Activated naive CD8-positive, alpha-beta T cell treated with anti-CD3 and anti-CD28 coated beads, Interleukin-2, amount 50 U/mL, for 24 hours (primary cell): ENCODE data around the gene SUPT5H.

Experiments
- ATAC-seq: fragments of 150-1000 bp; cut with Tn5 transposase; one replicate; pipeline ENCODE4 v1.10.0; 2021
- DNase-seq: peaks from one replicate; pipeline ENCODE4 v3.0.0; 2021
- H3K27ac Mint-ChIP-seq: one replicate; pipeline ENCODE4 v1.8.0; 2021; ENCODE audit warnings: mild to moderate bottlenecking, mixed read lengths
- H3K27me3 Mint-ChIP-seq: one replicate; pipeline ENCODE4 v1.8.0; 2021; ENCODE audit warnings: mixed read lengths
- H3K36me3 Mint-ChIP-seq: one replicate; pipeline ENCODE4 v1.8.0; 2021; ENCODE audit warnings: low read depth, mixed read lengths
- H3K4me1 Mint-ChIP-seq: one replicate; pipeline ENCODE4 v1.8.0; 2021; ENCODE audit warnings: mixed read lengths
- H3K4me3 Mint-ChIP-seq: one replicate; pipeline ENCODE4 v1.8.0; 2021; ENCODE audit warnings: mild to moderate bottlenecking, moderate library complexity, mixed read lengths
- H3K9me3 Mint-ChIP-seq: one replicate; pipeline ENCODE4 v1.8.0; 2021; ENCODE audit warnings: mixed read lengths

The SUPT5H gene

GRCh38 chr19:39406656-39407409 is 38.5 kb upstream of the SUPT5H start, which contains the start of gene ZFP36:
Gene ZFP36, plus strand, starts transcription at chr19:39406847. Its CDS starts 58 bp downstream, at chr19:39406905.
- DNase-seq (peak; percentile 88), ATAC-seq (peak; percentile 30)
- H3K9me3 Mint-ChIP-seq, result no peaks in the 10 kb centered on the region
- peak within 1 kb of the TSS; percentile 92 for H3K27ac Mint-ChIP-seq
- peaks cover 68% of the 10 kb centered on the region for H3K4me1 Mint-ChIP-seq
- no peaks in the 10 kb centered on the region for H3K27me3 Mint-ChIP-seq
- H3K36me3 Mint-ChIP-seq, result peaks cover 15% of the 10 kb centered on the region
- peak within 1 kb of the TSS; percentile 86 for H3K4me3 Mint-ChIP-seq

GRCh38 chr19:39407410-39407659 is 38.0 kb upstream of the SUPT5H start:
- H3K9me3 Mint-ChIP-seq, result no peaks in the 10 kb centered on the region
- peaks cover 2% of the 10 kb centered on the region for H3K27me3 Mint-ChIP-seq
- H3K4me3 Mint-ChIP-seq, result peak overlapping the region; percentile 86
- peaks cover 17% of the 10 kb centered on the region for H3K36me3 Mint-ChIP-seq
- peaks cover 68% of the 10 kb centered on the region for H3K4me1 Mint-ChIP-seq
- peak overlapping the region; percentile 92 for H3K27ac Mint-ChIP-seq
- DNase-seq (no peak), ATAC-seq (no peak)

GRCh38 chr19:39407660-39408391 is 37.6 kb upstream of the SUPT5H start:
- Mint-ChIP-seq H3K27ac (peak overlapping the region; percentile 92), H3K4me3 (peak overlapping the region; percentile 86), H3K9me3 (no peaks in the 10 kb centered on the region), H3K4me1 (peaks cover 63% of the 10 kb centered on the region), H3K27me3 (peaks cover 2% of the 10 kb centered on the region), H3K36me3 (peaks cover 17% of the 10 kb centered on the region)
- no peak for ATAC-seq
- peak; percentile 66 for DNase-seq

GRCh38 chr19:39408392-39409207 is 36.8 kb upstream of the SUPT5H start:
- peaks cover 2% of the 10 kb centered on the region for H3K27me3 Mint-ChIP-seq
- H3K36me3 Mint-ChIP-seq, result peaks cover 17% of the 10 kb centered on the region
- peak overlapping the region; percentile 92 for H3K27ac Mint-ChIP-seq
- DNase-seq, result no peak
- no peaks in the 10 kb centered on the region for H3K9me3 Mint-ChIP-seq
- no peak for ATAC-seq
- peaks cover 59% of the 10 kb centered on the region for H3K4me1 Mint-ChIP-seq
- peak overlapping the region; percentile 86 for H3K4me3 Mint-ChIP-seq

- H3K4me3 Mint-ChIP-seq, result peak overlapping the region; percentile 86
Measured at GRCh38 chr19:39409208-39410016, 36.0 kb upstream of the SUPT5H start.

GRCh38 chr19:39410017-39410830 is 35.2 kb upstream of the SUPT5H start:
- Mint-ChIP-seq H3K27me3 (peaks cover 2% of the 10 kb centered on the region), H3K36me3 (peaks cover 17% of the 10 kb centered on the region), H3K4me1 (peaks cover 55% of the 10 kb centered on the region), H3K27ac (peak overlapping the region; percentile 95), H3K9me3 (no peaks in the 10 kb centered on the region), H3K4me3 (peak overlapping the region; percentile 86)
- DNase-seq (peak; percentile 77), ATAC-seq (peak; percentile 21)

More at GRCh38 chr19:39409208-39410016, 36.0 kb upstream of the SUPT5H start:
- Mint-ChIP-seq H3K4me1 (peaks cover 60% of the 10 kb centered on the region), H3K27me3 (peaks cover 2% of the 10 kb centered on the region), H3K36me3 (peaks cover 17% of the 10 kb centered on the region), H3K9me3 (no peaks in the 10 kb centered on the region), H3K27ac (peak overlapping the region; percentile 95)
- DNase-seq, result peak; percentile 81
- ATAC-seq, result no peak

- peaks cover 50% of the 10 kb centered on the region for H3K4me1 Mint-ChIP-seq
- peak overlapping the region; percentile 86 for H3K4me3 Mint-ChIP-seq
- no peak for DNase-seq
- ATAC-seq, result no peak
- no peaks in the 10 kb centered on the region for H3K9me3 Mint-ChIP-seq
- H3K27ac Mint-ChIP-seq, result peak overlapping the region; percentile 95
- peaks cover 2% of the 10 kb centered on the region for H3K27me3 Mint-ChIP-seq
- peaks cover 17% of the 10 kb centered on the region for H3K36me3 Mint-ChIP-seq
Measured at GRCh38 chr19:39410831-39411080, 34.6 kb upstream of the SUPT5H start.

GRCh38 chr19:39411081-39411831 is 34.1 kb upstream of the SUPT5H start:
- no peaks in the 10 kb centered on the region for H3K9me3 Mint-ChIP-seq
- peak overlapping the region; percentile 95 for H3K27ac Mint-ChIP-seq
- H3K4me3 Mint-ChIP-seq, result peak overlapping the region; percentile 86
- peaks cover 2% of the 10 kb centered on the region for H3K27me3 Mint-ChIP-seq
- H3K4me1 Mint-ChIP-seq, result peaks cover 45% of the 10 kb centered on the region
- peaks cover 17% of the 10 kb centered on the region for H3K36me3 Mint-ChIP-seq
- ATAC-seq (no peak), DNase-seq (no peak)

GRCh38 chr19:39411832-39412099 is 33.6 kb upstream of the SUPT5H start:
- peak overlapping the region; percentile 86 for H3K4me3 Mint-ChIP-seq
- DNase-seq (peak; percentile 90), ATAC-seq (peak; percentile 55)
- H3K36me3 Mint-ChIP-seq, result peaks cover 17% of the 10 kb centered on the region
- H3K27me3 Mint-ChIP-seq, result peaks cover 2% of the 10 kb centered on the region
- H3K9me3 Mint-ChIP-seq, result no peaks in the 10 kb centered on the region
- peak overlapping the region; percentile 95 for H3K27ac Mint-ChIP-seq
- peaks cover 44% of the 10 kb centered on the region for H3K4me1 Mint-ChIP-seq

- Mint-ChIP-seq H3K4me1 (peaks cover 44% of the 10 kb centered on the region), H3K9me3 (no peaks in the 10 kb centered on the region), H3K36me3 (peaks cover 14% of the 10 kb centered on the region), H3K27ac (peak within 1 kb of the TSS; percentile 95), H3K4me3 (peak within 1 kb of the TSS; percentile 86), H3K27me3 (peaks cover 2% of the 10 kb centered on the region)
- DNase-seq (peak; percentile 97), ATAC-seq (peak; percentile 72)
Measured at GRCh38 chr19:39412100-39412866, 33.1 kb upstream of the SUPT5H start, which contains the start of gene PLEKHG2. Gene PLEKHG2, plus strand, starts transcription at chr19:39412669. Its CDS starts 1,418 bp downstream, at chr19:39414087.

GRCh38 chr19:39412867-39413271 is 32.5 kb upstream of the SUPT5H start:
- peak overlapping the region; percentile 31 for H3K27ac Mint-ChIP-seq

GRCh38 chr19:39413272-39413910 is 32.0 kb upstream of the SUPT5H start:
- peaks cover 41% of the 10 kb centered on the region for H3K4me1 Mint-ChIP-seq

More at GRCh38 chr19:39412867-39413271, 32.5 kb upstream of the SUPT5H start:
- peaks cover 2% of the 10 kb centered on the region for H3K27me3 Mint-ChIP-seq
- no peaks in the 10 kb centered on the region for H3K9me3 Mint-ChIP-seq
- H3K4me1 Mint-ChIP-seq, result peaks cover 42% of the 10 kb centered on the region
- peaks cover 12% of the 10 kb centered on the region for H3K36me3 Mint-ChIP-seq
- DNase-seq, result no peak
- H3K4me3 Mint-ChIP-seq, result peak overlapping the region; percentile 86
- ATAC-seq, result no peak

More at GRCh38 chr19:39413272-39413910, 32.0 kb upstream of the SUPT5H start:
- ATAC-seq (no peak), DNase-seq (no peak)
- Mint-ChIP-seq H3K4me3 (peak overlapping the region; percentile 86), H3K36me3 (peaks cover 8% of the 10 kb centered on the region), H3K27me3 (peaks cover 2% of the 10 kb centered on the region), H3K9me3 (no peaks in the 10 kb centered on the region), H3K27ac (peak overlapping the region; percentile 78)
